OCI-LY1 (cell line): Measurements from ENCODE around the gene CRTAP.

ENCODE experiments used
- CTCF ChIP-seq: fragments of 200-600 bp; sonication (generic), shearing (Covaris generic); IDR thresholded peaks from 2 replicates; pipeline ENCODE4 v1.5.1; 2017; ENCODE audit warnings: mild to moderate bottlenecking, antibody characterized with exemption, low read length, moderate library complexity, mixed read lengths
- EZH2 ChIP-seq: fragments of 200-600 bp; sonication (generic), shearing (Covaris generic); IDR thresholded peaks from 2 replicates; pipeline ENCODE4 v1.8.0; 2017; ENCODE audit warnings: borderline replicate concordance, mixed run types, mild to moderate bottlenecking, antibody characterized with exemption, low read length, moderate library complexity, mixed read lengths

GRCh38 chr3:33167716-33168336 lies 54.0 kb downstream of the CRTAP start:
- TF ChIP-seq CTCF (no peak), EZH2 (no peak)
